ENCODE measurements around the gene SLC10A6. TPM values are rescaled to one million over a fixed set of nuclear protein-coding genes. Genes with fewer than 3 reads are reported as not detected.

SLC10A6 gene
- total RNA-seq, 1 experiment from 2014 or later: not detected

DNA sequence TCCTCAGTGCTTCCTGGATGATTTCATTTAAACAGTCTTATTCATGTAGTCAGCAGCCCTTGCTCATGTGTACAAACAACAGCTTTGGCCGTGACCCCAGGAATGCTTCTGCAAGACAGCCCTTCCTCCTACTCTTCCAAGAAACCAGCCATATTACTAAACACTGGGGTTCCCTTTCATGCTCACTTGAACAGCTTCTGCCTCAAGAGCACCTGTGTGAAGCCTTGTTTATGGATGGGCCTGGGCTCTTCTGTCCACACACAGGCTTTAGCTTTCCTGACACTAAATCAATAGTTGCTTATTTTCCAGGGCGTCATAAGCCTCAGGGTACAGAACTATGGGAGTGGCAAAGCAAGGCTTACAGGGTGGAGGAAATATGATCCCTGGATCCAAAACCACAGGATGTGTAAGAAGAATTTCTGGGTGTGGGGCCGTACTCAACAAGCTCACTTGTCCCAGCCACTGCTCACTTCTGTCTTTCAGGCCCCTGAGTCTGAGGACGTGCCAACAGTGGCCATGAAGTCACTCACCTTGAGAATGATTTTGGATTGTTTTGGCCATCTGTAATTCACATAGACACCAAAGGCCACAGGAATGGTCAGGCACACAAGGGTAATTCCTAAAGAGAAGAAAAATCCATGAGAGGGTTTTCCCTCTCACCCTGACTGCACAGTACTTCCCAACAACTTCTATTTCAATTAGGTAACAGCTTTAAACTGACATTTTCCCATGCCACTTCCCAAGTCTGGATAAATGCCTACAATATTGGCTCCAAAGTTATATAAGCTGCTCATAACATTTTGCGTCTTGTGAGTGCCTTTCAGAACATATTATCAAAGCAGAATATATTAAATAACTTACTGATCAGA is 17.7 kb downstream of the SLC10A6 start:
- DNase-seq: no peak
- no peaks in the 10 kb centered on the region; a peak in 1 of 7 replicates for H3K36me3 Mint-ChIP-seq (ENCODE audit: insufficient read depth in 1 of 3, low read depth in 3 of 3)
- no peak overlapping the region for H2BK120ac ChIP-seq (ENCODE audit: low read depth, low read length, poor library complexity, severe bottlenecking)
- no peak overlapping the region for H4K8ac ChIP-seq (replicated peaks; ENCODE audit: insufficient read length, low read depth, low read length)
- H2AFZ ChIP-seq (ENCODE audit: low read length): no peak overlapping the region
- H3K27me3 ChIP-seq (ENCODE audit: insufficient read depth, low read length): no peaks in the 10 kb centered on the region
- H3K14ac ChIP-seq (ENCODE audit: insufficient read depth, low read length): no peak overlapping the region
- no peaks in the 10 kb centered on the region for H3K79me2 ChIP-seq (ENCODE audit: insufficient read depth, low read length)
- H4K5ac ChIP-seq (ENCODE audit: insufficient read length, low read depth, low read length): no peak overlapping the region
- TF ChIP-seq, protein P1, sequence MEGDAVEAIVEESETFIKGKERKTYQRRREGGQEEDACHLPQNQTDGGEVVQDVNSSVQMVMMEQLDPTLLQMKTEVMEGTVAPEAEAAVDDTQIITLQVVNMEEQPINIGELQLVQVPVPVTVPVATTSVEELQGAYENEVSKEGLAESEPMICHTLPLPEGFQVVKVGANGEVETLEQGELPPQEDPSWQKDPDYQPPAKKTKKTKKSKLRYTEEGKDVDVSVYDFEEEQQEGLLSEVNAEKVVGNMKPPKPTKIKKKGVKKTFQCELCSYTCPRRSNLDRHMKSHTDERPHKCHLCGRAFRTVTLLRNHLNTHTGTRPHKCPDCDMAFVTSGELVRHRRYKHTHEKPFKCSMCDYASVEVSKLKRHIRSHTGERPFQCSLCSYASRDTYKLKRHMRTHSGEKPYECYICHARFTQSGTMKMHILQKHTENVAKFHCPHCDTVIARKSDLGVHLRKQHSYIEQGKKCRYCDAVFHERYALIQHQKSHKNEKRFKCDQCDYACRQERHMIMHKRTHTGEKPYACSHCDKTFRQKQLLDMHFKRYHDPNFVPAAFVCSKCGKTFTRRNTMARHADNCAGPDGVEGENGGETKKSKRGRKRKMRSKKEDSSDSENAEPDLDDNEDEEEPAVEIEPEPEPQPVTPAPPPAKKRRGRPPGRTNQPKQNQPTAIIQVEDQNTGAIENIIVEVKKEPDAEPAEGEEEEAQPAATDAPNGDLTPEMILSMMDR (conservative IDR thresholded peaks at IDR 0.05): no peak
- no peaks in the 10 kb centered on the region for H3K23me2 ChIP-seq (ENCODE audit: insufficient read length, low read depth, low read length, poor library complexity, severe bottlenecking)
- no peaks in the 10 kb centered on the region for H3K4me1 ChIP-seq (ENCODE audit: insufficient read depth, low read length)
- no peak overlapping the region for H3K4ac ChIP-seq (ENCODE audit: low read depth, low read length)
- no peak overlapping the region for H3K18ac ChIP-seq (ENCODE audit: insufficient read length, low read depth, low read length)
- H3K9me3 Mint-ChIP-seq: no peaks in the 10 kb centered on the region
- no peaks in the 10 kb centered on the region; the same call in 1 of the 2 replicates for H3K27me3 Mint-ChIP-seq (ENCODE audit: low read depth)
- H3K4me2 ChIP-seq (ENCODE audit: insufficient read depth, insufficient read length, low read length): no peak overlapping the region
- H3K23ac ChIP-seq (ENCODE audit: insufficient read length, low read depth, low read length): no peak overlapping the region
- peak overlapping the region in 1 of 3 experiments; percentile 7; a peak in 1 of 7 replicates for H3K27ac Mint-ChIP-seq
- H3K4me3 Mint-ChIP-seq: no peak overlapping the region
- H2BK15ac ChIP-seq (ENCODE audit: low read depth, low read length): no peak overlapping the region
- H3K27ac ChIP-seq (ENCODE audit: insufficient read length, low read depth, low read length): no peak overlapping the region
- H3K9me3 ChIP-seq (ENCODE audit: control insufficient read depth, low read depth, low read length): no peaks in the 10 kb centered on the region
- H4K91ac ChIP-seq (ENCODE audit: insufficient read length, low read depth, low read length): no peak overlapping the region
- H3K9ac ChIP-seq (ENCODE audit: extremely low read depth, insufficient read length, low read length): no peak overlapping the region
- H2BK20ac ChIP-seq (ENCODE audit: low read depth, low read length, poor library complexity, severe bottlenecking): no peak overlapping the region
- H2BK12ac ChIP-seq (ENCODE audit: insufficient read length, low read depth, low read length): no peak overlapping the region
- H3K79me1 ChIP-seq (ENCODE audit: insufficient read depth, low read depth, low read length, poor library complexity, severe bottlenecking): no peaks in the 10 kb centered on the region
- H3K4me1 Mint-ChIP-seq: no peaks in the 10 kb centered on the region
- no CpG with 5 or more reads among the region's 5 CpGs for WGBS (ENCODE audit: extremely low coverage, insufficient read length, low lambda C conversion rate)
- no peak overlapping the region for H2AK5ac ChIP-seq (ENCODE audit: insufficient read length, low read length)
- no peak overlapping the region for H3T11ph ChIP-seq (ENCODE audit: low read length)
- no peaks in the 10 kb centered on the region for H4K20me1 ChIP-seq (ENCODE audit: control insufficient read depth, insufficient read depth, insufficient read length)
- H2BK5ac ChIP-seq (ENCODE audit: insufficient read length, low read length): no peak overlapping the region
- no peak overlapping the region for H3K56ac ChIP-seq (ENCODE audit: insufficient read length, low read depth, low read length)

Measured in H9 (cell line).